CD4-positive, alpha-beta T cell treated with Interleukin-6 for 4 hours (primary cell): ENCODE measurements around the gene GALNT9.

Experiments used
- DNase-seq: peaks from one replicate; pipeline ENCODE4 v3.0.0-alpha.2; 2020; ENCODE audit warnings: mixed read lengths

Gene GALNT9

GRCh38 chr12:132324841-132325732, 4.3 kb downstream of the GALNT9 start:
- DNase-seq, result no peak

- DNase-seq, result no peak
Measured at GRCh38 chr12:132324173-132324572, 5.2 kb downstream of the GALNT9 start.

GRCh38 chr12:132323171-132324010, 6.0 kb downstream of the GALNT9 start:
- DNase-seq, result peak; percentile 43

- DNase-seq, result no peak
Measured at GRCh38 chr12:132322206-132323132, 6.9 kb downstream of the GALNT9 start.

GRCh38 chr12:132321321-132322118, 7.9 kb downstream of the GALNT9 start:
- no peak for DNase-seq

- no peak for DNase-seq
Measured at GRCh38 chr12:132320767-132321211, 8.6 kb downstream of the GALNT9 start.

GRCh38 chr12:132319991-132320570, 9.3 kb downstream of the GALNT9 start:
- DNase-seq, result no peak

- DNase-seq, result no peak
Measured at GRCh38 chr12:132319359-132319950, 9.9 kb downstream of the GALNT9 start.

GRCh38 chr12:132318618-132319033, 10.8 kb downstream of the GALNT9 start:
- DNase-seq, result no peak

GRCh38 chr12:132318135-132318534, 11.3 kb downstream of the GALNT9 start:
- DNase-seq, result no peak

GRCh38 chr12:132317233-132317938, 12.0 kb downstream of the GALNT9 start:
- DNase-seq, result no peak

- DNase-seq, result no peak
Measured at GRCh38 chr12:132316497-132317232, 12.7 kb downstream of the GALNT9 start.

- no peak for DNase-seq
Measured at GRCh38 chr12:132315951-132316350, 13.4 kb downstream of the GALNT9 start.

GRCh38 chr12:132315507-132315906, 13.9 kb downstream of the GALNT9 start:
- DNase-seq, result no peak

- no peak for DNase-seq
Measured at GRCh38 chr12:132314516-132315233, 14.7 kb downstream of the GALNT9 start.

- DNase-seq, result no peak
Measured at GRCh38 chr12:132314035-132314434, 15.4 kb downstream of the GALNT9 start.

GRCh38 chr12:132313182-132313581, 16.2 kb downstream of the GALNT9 start:
- DNase-seq, result no peak

GRCh38 chr12:132312516-132312915, 16.9 kb downstream of the GALNT9 start:
- DNase-seq, result no peak
